Measurements from ENCODE around the gene S100A16.
A peak's percentile ranks its signal among the peaks of the same experiment; 100 is the strongest.
"Not testable (repeated sequence)": the region's sequence is repeated elsewhere in the genome, so short reads cannot be mapped to it uniquely, and the experiment has no call there.

Gene S100A16

GRCh38 chr1:153647346-153647714 is 34.4 kb upstream of the S100A16 start:
- peaks cover 0 to 7% (median 2%) of the 10 kb centered on the region in 4 experiments for H3K4me1 ChIP-seq (ENCODE audit: control extremely low read depth in 1 of 4, control insufficient read depth in 4 of 4, insufficient read depth in 4 of 4, low read length in 3 of 4)
- no peak for DNase-seq
- H3K27me3 ChIP-seq (replicated peaks in 2 of 5; ENCODE audit: control insufficient read depth in 4 of 5, insufficient read depth in 5 of 5, low read length in 4 of 5) = no peaks in the 10 kb centered on the region
- H3K27ac ChIP-seq (ENCODE audit: insufficient read depth in 1 of 2, low read depth in 1 of 2, low read length in 2 of 2, poor library complexity in 1 of 2, severe bottlenecking in 2 of 2) = no peak overlapping the region
- POLR2A ChIA-PET = interaction anchor here (0.6 to 2.2 kb wide), 2 partner anchors 13 to 168 kb away, joined by 5 to 9 read pairs; partner anchors contain the start of gene CHTOP
- H3K4me3 ChIP-seq (ENCODE audit: control insufficient read depth in 1 of 7, extremely low read depth in 1 of 7, insufficient read depth in 4 of 7, low read depth in 2 of 7, low read length in 6 of 7) = no peak overlapping the region
- H3K36me3 ChIP-seq (ENCODE audit: control insufficient read depth in 4 of 4, insufficient read depth in 4 of 4, low read length in 3 of 4) = peaks cover 8 to 50% (median 35%) of the 10 kb centered on the region in 4 experiments
- CTCF ChIA-PET = interaction anchor here (1.5 to 2.7 kb wide), 2 partner anchors 13 to 19 kb away, joined by 4 to 10 read pairs; partner anchors contain the start of genes CHTOP, S100A1 and S100A13
- no peaks in the 10 kb centered on the region for H3K9me3 ChIP-seq (ENCODE audit: control extremely low read depth in 1 of 5, control insufficient read depth in 4 of 5, insufficient read depth in 2 of 5, low read depth in 1 of 5, low read length in 4 of 5)
- WGBS (ENCODE audit: insufficient coverage) = 90% methylated on average over 1 of the region's 2 CpGs

GRCh38 chr1:153646672-153647345 is 33.9 kb upstream of the S100A16 start:
- Histone ChIP-seq H3K4me1 (ENCODE audit: control extremely low read depth in 1 of 4, control insufficient read depth in 4 of 4, insufficient read depth in 4 of 4, low read length in 3 of 4) (peaks cover 0 to 7% (median 2%) of the 10 kb centered on the region in 4 experiments), H3K4me3 (ENCODE audit: control insufficient read depth in 1 of 7, extremely low read depth in 1 of 7, insufficient read depth in 4 of 7, low read depth in 2 of 7, low read length in 6 of 7) (no peak overlapping the region), H3K36me3 (ENCODE audit: control insufficient read depth in 4 of 4, insufficient read depth in 4 of 4, low read length in 3 of 4) (peaks cover 13 to 55% (median 40%) of the 10 kb centered on the region in 4 experiments), H3K27ac (ENCODE audit: insufficient read depth in 1 of 2, low read depth in 1 of 2, low read length in 2 of 2, poor library complexity in 1 of 2, severe bottlenecking in 2 of 2) (no peak overlapping the region), H3K9me3 (ENCODE audit: control extremely low read depth in 1 of 5, control insufficient read depth in 4 of 5, insufficient read depth in 2 of 5, low read depth in 1 of 5, low read length in 4 of 5) (no peaks in the 10 kb centered on the region), H3K27me3 (replicated peaks in 2 of 5; ENCODE audit: control insufficient read depth in 4 of 5, insufficient read depth in 5 of 5, low read length in 4 of 5) (no peaks in the 10 kb centered on the region)
- WGBS (ENCODE audit: insufficient coverage) = 89% methylated on average over 4 of the region's 5 CpGs
- ChIA-PET POLR2A (interaction anchor here (2.2 kb wide), 1 partner anchor 13 kb away, joined by 9 read pairs; the partner anchor contains the start of gene CHTOP), CTCF (interaction anchor here (2.0 to 2.7 kb wide), 2 partner anchors 11 to 19 kb away, joined by 7 to 10 read pairs; partner anchors contain the start of genes S100A1 and S100A13)
- DNase-seq = no peak

GRCh38 chr1:153643816-153644215 is 30.9 kb upstream of the S100A16 start:
- Histone ChIP-seq H3K27ac (ENCODE audit: insufficient read depth in 1 of 2, low read depth in 1 of 2, low read length in 2 of 2, poor library complexity in 1 of 2, severe bottlenecking in 2 of 2) (peak overlapping the region in 1 of 2 experiments; percentile 37), H3K27me3 (replicated peaks in 2 of 5; ENCODE audit: control insufficient read depth in 4 of 5, insufficient read depth in 5 of 5, low read length in 4 of 5) (no peaks in the 10 kb centered on the region), H3K4me1 (ENCODE audit: control extremely low read depth in 1 of 4, control insufficient read depth in 4 of 4, insufficient read depth in 4 of 4, low read length in 3 of 4) (no peaks in the 10 kb centered on the region), H3K36me3 (ENCODE audit: control insufficient read depth in 4 of 4, insufficient read depth in 4 of 4, low read length in 3 of 4) (peaks cover 17 to 85% (median 55%) of the 10 kb centered on the region in 4 experiments), H3K4me3 (ENCODE audit: control insufficient read depth in 1 of 7, extremely low read depth in 1 of 7, insufficient read depth in 4 of 7, low read depth in 2 of 7, low read length in 6 of 7) (no peak overlapping the region), H3K9me3 (ENCODE audit: control extremely low read depth in 1 of 5, control insufficient read depth in 4 of 5, insufficient read depth in 2 of 5, low read depth in 1 of 5, low read length in 4 of 5) (no peaks in the 10 kb centered on the region)
- POLR2A ChIA-PET = no interaction called here
- CTCF ChIA-PET = interaction anchor here (0.9 to 3.3 kb wide), 7 partner anchors 9 to 73 kb away, joined by 3 to 15 read pairs (median 8); partner anchors contain the start of genes CHTOP, S100A1 and S100A13
- no peak for DNase-seq

GRCh38 chr1:153643100-153643499 is 30.2 kb upstream of the S100A16 start:
- ChIA-PET CTCF (interaction anchor here (0.8 to 3.3 kb wide), 9 partner anchors 9 to 73 kb away, joined by 3 to 15 read pairs (median 4); partner anchors contain the start of genes CHTOP, S100A1 and S100A13), POLR2A (interaction anchor here (1.1 kb wide), 1 partner anchor 9 kb away, joined by 6 read pairs; the partner anchor contains the start of gene CHTOP)
- DNase-seq = no peak
- no peak overlapping the region for H3K4me3 ChIP-seq (ENCODE audit: control insufficient read depth in 1 of 7, extremely low read depth in 1 of 7, insufficient read depth in 4 of 7, low read depth in 2 of 7, low read length in 6 of 7)
- H3K4me1 ChIP-seq (ENCODE audit: control extremely low read depth in 1 of 4, control insufficient read depth in 4 of 4, insufficient read depth in 4 of 4, low read length in 3 of 4) = no peaks in the 10 kb centered on the region
- no peaks in the 10 kb centered on the region for H3K9me3 ChIP-seq (ENCODE audit: control extremely low read depth in 1 of 5, control insufficient read depth in 4 of 5, insufficient read depth in 2 of 5, low read depth in 1 of 5, low read length in 4 of 5)
- H3K27ac ChIP-seq (ENCODE audit: insufficient read depth in 1 of 2, low read depth in 1 of 2, low read length in 2 of 2, poor library complexity in 1 of 2, severe bottlenecking in 2 of 2) = peak overlapping the region in 1 of 2 experiments; percentile 19
- H3K36me3 ChIP-seq (ENCODE audit: control insufficient read depth in 4 of 4, insufficient read depth in 4 of 4, low read length in 3 of 4) = peaks cover 17 to 92% (median 62%) of the 10 kb centered on the region in 4 experiments
- no peaks in the 10 kb centered on the region for H3K27me3 ChIP-seq (replicated peaks in 2 of 5; ENCODE audit: control insufficient read depth in 4 of 5, insufficient read depth in 5 of 5, low read length in 4 of 5)
- no CpG with 5 or more reads among the region's 11 CpGs for WGBS (ENCODE audit: insufficient coverage)

GRCh38 chr1:153642161-153642560 is 29.2 kb upstream of the S100A16 start:
- WGBS (ENCODE audit: insufficient coverage) = 93% methylated on average over 6 of the region's 11 CpGs
- H3K27ac ChIP-seq (ENCODE audit: insufficient read depth in 1 of 2, low read depth in 1 of 2, low read length in 2 of 2, poor library complexity in 1 of 2, severe bottlenecking in 2 of 2) = peak overlapping the region in 1 of 2 experiments; percentile 47
- CTCF ChIA-PET = interaction anchor here (1.6 kb wide), 1 partner anchor 34 kb away, joined by 8 read pairs; no protein-coding TSS in a partner anchor
- peaks cover 20 to 98% (median 67%) of the 10 kb centered on the region in 4 experiments for H3K36me3 ChIP-seq (ENCODE audit: control insufficient read depth in 4 of 4, insufficient read depth in 4 of 4, low read length in 3 of 4)
- H3K4me3 ChIP-seq (ENCODE audit: control insufficient read depth in 1 of 7, extremely low read depth in 1 of 7, insufficient read depth in 4 of 7, low read depth in 2 of 7, low read length in 6 of 7) = no peak overlapping the region
- DNase-seq = no peak
- POLR2A ChIA-PET = no interaction called here
- H3K9me3 ChIP-seq (ENCODE audit: control extremely low read depth in 1 of 5, control insufficient read depth in 4 of 5, insufficient read depth in 2 of 5, low read depth in 1 of 5, low read length in 4 of 5) = no peaks in the 10 kb centered on the region
- no peaks in the 10 kb centered on the region for H3K4me1 ChIP-seq (ENCODE audit: control extremely low read depth in 1 of 4, control insufficient read depth in 4 of 4, insufficient read depth in 4 of 4, low read length in 3 of 4)
- no peaks in the 10 kb centered on the region for H3K27me3 ChIP-seq (replicated peaks in 2 of 5; ENCODE audit: control insufficient read depth in 4 of 5, insufficient read depth in 5 of 5, low read length in 4 of 5)

- Histone ChIP-seq H3K4me3 (ENCODE audit: control insufficient read depth in 1 of 7, extremely low read depth in 1 of 7, insufficient read depth in 4 of 7, low read depth in 2 of 7, low read length in 6 of 7) (no peak overlapping the region), H3K9me3 (ENCODE audit: control extremely low read depth in 1 of 5, control insufficient read depth in 4 of 5, insufficient read depth in 2 of 5, low read depth in 1 of 5, low read length in 4 of 5) (no peaks in the 10 kb centered on the region), H3K27me3 (replicated peaks in 2 of 5; ENCODE audit: control insufficient read depth in 4 of 5, insufficient read depth in 5 of 5, low read length in 4 of 5) (no peaks in the 10 kb centered on the region), H3K4me1 (ENCODE audit: control extremely low read depth in 1 of 4, control insufficient read depth in 4 of 4, insufficient read depth in 4 of 4, low read length in 3 of 4) (peaks cover 0 to 3% (median 1%) of the 10 kb centered on the region in 4 experiments), H3K36me3 (ENCODE audit: control insufficient read depth in 4 of 4, insufficient read depth in 4 of 4, low read length in 3 of 4) (peaks cover 30 to 98% (median 74%) of the 10 kb centered on the region in 4 experiments), H3K27ac (ENCODE audit: insufficient read depth in 1 of 2, low read depth in 1 of 2, low read length in 2 of 2, poor library complexity in 1 of 2, severe bottlenecking in 2 of 2) (no peak overlapping the region)
- no peak for DNase-seq
- ChIA-PET POLR2A (no interaction called here), CTCF (interaction anchor here (1.2 to 1.5 kb wide), 2 partner anchors 12 to 13 kb away, joined by 3 to 4 read pairs; partner anchors contain the start of genes S100A1 and S100A13)
- 100% methylated on average over 2 of the region's 6 CpGs for WGBS (ENCODE audit: insufficient coverage)
Observed at GRCh38 chr1:153640861-153641260, 27.9 kb upstream of the S100A16 start.

- H3K27me3 ChIP-seq (replicated peaks in 2 of 5; ENCODE audit: control insufficient read depth in 4 of 5, insufficient read depth in 5 of 5, low read length in 4 of 5); H3K4me1 ChIP-seq (ENCODE audit: control extremely low read depth in 1 of 4, control insufficient read depth in 4 of 4, insufficient read depth in 4 of 4, low read length in 3 of 4); H3K27ac ChIP-seq (ENCODE audit: insufficient read depth in 1 of 2, low read depth in 1 of 2, low read length in 2 of 2, poor library complexity in 1 of 2, severe bottlenecking in 2 of 2); H3K4me3 ChIP-seq (ENCODE audit: control insufficient read depth in 1 of 7, extremely low read depth in 1 of 7, insufficient read depth in 4 of 7, low read depth in 2 of 7, low read length in 6 of 7); DNase-seq; H3K9me3 ChIP-seq (ENCODE audit: control extremely low read depth in 1 of 5, control insufficient read depth in 4 of 5, insufficient read depth in 2 of 5, low read depth in 1 of 5, low read length in 4 of 5): not testable (repeated sequence)
- WGBS (ENCODE audit: insufficient coverage) = 96% methylated on average over 2 of the region's 5 CpGs
- peaks cover 28 to 92% (median 69%) of the 10 kb centered on the region in 4 experiments for H3K36me3 ChIP-seq (ENCODE audit: control insufficient read depth in 4 of 4, insufficient read depth in 4 of 4, low read length in 3 of 4)
- POLR2A ChIA-PET = interaction anchor here (1.2 kb wide), 1 partner anchor 18 kb away, joined by 3 read pairs; the partner anchor contains the start of gene SNAPIN
- CTCF ChIA-PET = interaction anchor here (0.7 to 1.5 kb wide), 4 partner anchors 12 to 100 kb away, joined by 3 read pairs; partner anchors contain the start of gene S100A5
Observed at GRCh38 chr1:153640213-153640612, 27.3 kb upstream of the S100A16 start.

Data from common myeloid progenitor, CD34-positive (primary cell).